Esophagus muscularis mucosa (tissue), 3 donors: Measurements from ENCODE around the gene INHBB.

Experiments
- POLR2A ChIP-seq: fragments of 450-650 bp; IDR thresholded peaks from one replicate; pipeline ENCODE4 v1.6.1; 2017; ENCODE audit warnings: antibody characterized with exemption, moderate library complexity, mild to moderate bottlenecking, low read depth
- POLR2AphosphoS5 ChIP-seq, 2 donors: sonication (generic); formaldehyde crosslinking; IDR thresholded peaks; one replicate each; pipeline ENCODE4 v1.6.1; 2017; ENCODE audit warnings: antibody characterized with exemption in 2 of 2
- TF ChIP-seq, protein P1 (sequence below), 3 experiments: fragments of 200-600 bp in 2 of 3; fragments of 450-650 bp in 1 of 3; sonication (generic) in 2 of 3; IDR thresholded peaks; one replicate each; pipeline ENCODE4 v1.5.1; 2017 to 2019; ENCODE audit warnings: antibody characterized with exemption in 3 of 3, mild to moderate bottlenecking in 2 of 3, moderate library complexity in 1 of 3

DNA sequence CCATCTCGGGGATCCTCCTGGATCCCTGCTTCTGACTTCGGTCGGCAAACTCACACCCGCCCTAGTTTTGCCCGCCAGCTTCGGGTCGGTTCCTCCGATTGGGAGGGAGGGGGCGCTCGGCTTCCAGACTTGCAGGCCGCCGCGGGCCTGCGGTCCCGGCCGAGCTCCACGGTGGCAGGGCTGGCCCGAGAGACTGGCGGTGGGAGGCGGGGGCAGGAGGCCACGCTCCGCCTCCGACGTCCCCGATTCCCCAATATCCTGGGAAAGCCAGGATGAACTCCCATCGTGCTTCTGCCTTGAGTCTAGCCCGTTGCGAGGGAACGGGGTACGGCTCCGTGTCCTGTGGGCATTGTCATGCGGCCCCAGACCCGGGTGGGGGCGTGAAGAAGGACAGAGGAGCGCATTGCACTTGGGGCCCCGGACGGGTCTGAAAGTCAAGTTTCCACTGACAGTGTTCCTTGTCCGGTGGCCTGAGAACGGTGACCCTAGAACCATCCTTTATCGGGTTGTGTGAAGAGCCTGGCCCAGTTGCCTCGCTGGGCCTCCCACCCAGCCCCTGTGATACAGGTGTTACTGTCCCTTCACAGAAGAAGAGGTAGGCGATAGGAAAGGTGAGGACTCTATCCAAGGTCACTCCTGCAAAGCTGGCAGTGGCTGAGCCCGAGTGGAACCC, 2.4 kb upstream of the INHBB start:
- TF ChIP-seq POLR2A (no peak), POLR2AphosphoS5 (IDR thresholded peaks at IDR 0.05) (peak; percentile 48 to 53)
- TF ChIP-seq, protein P1, sequence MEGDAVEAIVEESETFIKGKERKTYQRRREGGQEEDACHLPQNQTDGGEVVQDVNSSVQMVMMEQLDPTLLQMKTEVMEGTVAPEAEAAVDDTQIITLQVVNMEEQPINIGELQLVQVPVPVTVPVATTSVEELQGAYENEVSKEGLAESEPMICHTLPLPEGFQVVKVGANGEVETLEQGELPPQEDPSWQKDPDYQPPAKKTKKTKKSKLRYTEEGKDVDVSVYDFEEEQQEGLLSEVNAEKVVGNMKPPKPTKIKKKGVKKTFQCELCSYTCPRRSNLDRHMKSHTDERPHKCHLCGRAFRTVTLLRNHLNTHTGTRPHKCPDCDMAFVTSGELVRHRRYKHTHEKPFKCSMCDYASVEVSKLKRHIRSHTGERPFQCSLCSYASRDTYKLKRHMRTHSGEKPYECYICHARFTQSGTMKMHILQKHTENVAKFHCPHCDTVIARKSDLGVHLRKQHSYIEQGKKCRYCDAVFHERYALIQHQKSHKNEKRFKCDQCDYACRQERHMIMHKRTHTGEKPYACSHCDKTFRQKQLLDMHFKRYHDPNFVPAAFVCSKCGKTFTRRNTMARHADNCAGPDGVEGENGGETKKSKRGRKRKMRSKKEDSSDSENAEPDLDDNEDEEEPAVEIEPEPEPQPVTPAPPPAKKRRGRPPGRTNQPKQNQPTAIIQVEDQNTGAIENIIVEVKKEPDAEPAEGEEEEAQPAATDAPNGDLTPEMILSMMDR (IDR thresholded peaks at IDR 0.05): peak; percentile 79 to 84 (median 82)
